H1 (cell line): ENCODE data around the gene FBXW2. TPM values are rescaled to one million over a fixed set of nuclear protein-coding genes. Genes with fewer than 3 reads are reported as not detected.

Experiments
- CTCF ChIA-PET: fragments of 300-600 bp; sonication (Branson Sonifier 250); formaldehyde crosslinking; loops from one replicate; lab custom pipeline; 2021; ENCODE audit not compliant: partially characterized antibody; lab: Charles Lee
- POLR2A ChIA-PET: fragments of 300-600 bp; sonication (Branson Sonifier 250); formaldehyde crosslinking; loops from one replicate; lab custom pipeline; 2021; ENCODE audit warnings: inconsistent platforms; ENCODE audit not compliant: partially characterized antibody; lab: Charles Lee
- DNase-seq, 2 experiments: peaks; one replicate each; pipeline versions ENCODE4 v3.0.0 to v3.0.0-alpha.2; 2010 to 2022; ENCODE audit warnings: low spot score in 2 of 2, low read depth in 1 of 2, mixed read lengths in 1 of 2
- FAIRE-seq: peaks from 2 replicates; lab custom pipeline; 2011; peaks lifted over from hg19 to GRCh38; lab: Jason Lieb, UNC
- H2AFZ ChIP-seq: 2 replicates; pipeline ENCODE4 v1.8.1; 2012; ENCODE audit warnings: low read length, inconsistent platforms
- H2AK5ac ChIP-seq: 2 replicates; pipeline ENCODE4 v1.6.1; 2013; ENCODE audit warnings: low read depth, low read length
- H2BK120ac ChIP-seq: replicated peaks from 2 replicates; pipeline ENCODE3; 2013; ENCODE audit warnings: low read depth, low read length, inconsistent platforms
- H2BK12ac ChIP-seq: 2 replicates; pipeline ENCODE4 v1.6.1; 2013; ENCODE audit warnings: low read depth, low read length
- H2BK15ac ChIP-seq: 2 replicates; pipeline ENCODE4 v1.6.1; 2013; ENCODE audit warnings: low read length
- H2BK20ac ChIP-seq: 2 replicates; pipeline ENCODE4 v1.6.1; 2013; ENCODE audit warnings: low read length
- H2BK5ac ChIP-seq: 2 replicates; pipeline ENCODE4 v1.6.1; 2013; ENCODE audit warnings: low read depth, low read length
- H3K14ac ChIP-seq: 2 replicates; pipeline ENCODE4 v1.6.1; 2013; ENCODE audit warnings: inconsistent platforms; ENCODE audit not compliant: insufficient read length
- H3K18ac ChIP-seq: 2 replicates; pipeline ENCODE4 v1.6.1; 2013; ENCODE audit warnings: low read length; ENCODE audit errors: extremely low read depth
- H3K23ac ChIP-seq: 2 replicates; pipeline ENCODE4 v1.6.1; 2013; ENCODE audit warnings: inconsistent platforms; ENCODE audit not compliant: insufficient read length
- H3K23me2 ChIP-seq: 2 replicates; pipeline ENCODE4 v1.6.1; 2013; ENCODE audit warnings: low read depth, low read length
- H3K27ac ChIP-seq: 2 replicates; pipeline ENCODE4 v1.6.1; 2011; ENCODE audit warnings: low read depth, low read length, inconsistent platforms
- H3K27me3 ChIP-seq, 4 experiments: replicated peaks in 1 of 4; 1 replicate in 1 of 4; 2 replicates in 3 of 4; pipeline versions ENCODE4 v1.6.1 to v1.8.1; 2011 to 2013; ENCODE audit warnings: low read length in 3 of 4, mild to moderate bottlenecking in 3 of 4, inconsistent platforms in 2 of 4, mixed read lengths in 2 of 4, moderate library complexity in 1 of 4; ENCODE audit not compliant: control insufficient read depth in 3 of 4, insufficient read depth in 3 of 4; ENCODE audit errors: extremely low read depth in 1 of 4
- H3K36me3 ChIP-seq, 4 experiments: 2 replicates each; pipeline versions ENCODE4 v1.6.1 to v1.8.1; 2011 to 2013; ENCODE audit warnings: mild to moderate bottlenecking in 4 of 4, low read length in 3 of 4, moderate library complexity in 2 of 4, control low read depth in 1 of 4, inconsistent platforms in 1 of 4; ENCODE audit not compliant: insufficient read depth in 4 of 4, control insufficient read depth in 2 of 4
- H3K4ac ChIP-seq: replicated peaks from 2 replicates; pipeline ENCODE3; 2013; ENCODE audit warnings: low read length, low read depth, mixed read lengths, inconsistent platforms; ENCODE audit not compliant: insufficient read length
- H3K4me1 ChIP-seq, 4 experiments: replicated peaks in 1 of 4; 1 replicate in 1 of 4; 2 replicates in 3 of 4; pipeline versions ENCODE4 v1.6.1 to v1.8.1; 2011 to 2013; ENCODE audit warnings: low read length in 3 of 4, inconsistent platforms in 2 of 4, mixed read lengths in 1 of 4; ENCODE audit not compliant: insufficient read depth in 4 of 4, control insufficient read depth in 3 of 4
- H3K4me2 ChIP-seq, 2 experiments: 2 replicates each; pipeline versions ENCODE4 v1.6.1 to v1.8.1; 2011 to 2013; ENCODE audit warnings: low read depth in 2 of 2, low read length in 2 of 2, control low read depth in 1 of 2, inconsistent platforms in 1 of 2, mild to moderate bottlenecking in 1 of 2; ENCODE audit not compliant: insufficient read depth in 1 of 2
- H3K4me3 ChIP-seq, 4 experiments: fragments of 200-600, 300-600 bp in 1 of 4; sonication (generic), shearing (Covaris generic), sonication (Bioruptor Twin) in 1 of 4; 2 replicates each; pipeline versions ENCODE4 v1.5.1 to v1.8.1; 2011 to 2016; ENCODE audit warnings: low read length in 4 of 4, low read depth in 3 of 4, control low read depth in 2 of 4, inconsistent platforms in 2 of 4, mild to moderate bottlenecking in 2 of 4, mixed read lengths in 1 of 4, moderate library complexity in 1 of 4; ENCODE audit not compliant: insufficient read depth in 2 of 4; ENCODE audit errors: extremely low read depth in 1 of 4
- H3K56ac ChIP-seq: replicated peaks from 2 replicates; pipeline ENCODE3; 2013; ENCODE audit warnings: low read depth, mild to moderate bottlenecking, mixed read lengths, low read length, inconsistent platforms; ENCODE audit not compliant: insufficient read length
- H3K79me1 ChIP-seq: 2 replicates; pipeline ENCODE4 v1.6.1; 2013; ENCODE audit warnings: low read depth, low read length, control low read depth
- H3K79me2 ChIP-seq, 2 experiments: 2 replicates each; pipeline versions ENCODE4 v1.6.1 to v1.8.1; 2012 to 2013; ENCODE audit warnings: low read length in 2 of 2, mild to moderate bottlenecking in 2 of 2, inconsistent platforms in 1 of 2; ENCODE audit not compliant: insufficient read depth in 2 of 2, control insufficient read depth in 1 of 2
- H3K9ac ChIP-seq, 4 experiments: replicated peaks in 1 of 4; 1 replicate in 1 of 4; 2 replicates in 3 of 4; pipeline versions ENCODE4 v1.6.1 to v1.8.1; 2011 to 2013; ENCODE audit warnings: low read depth in 3 of 4, low read length in 3 of 4, control low read depth in 2 of 4, mild to moderate bottlenecking in 2 of 4, moderate library complexity in 2 of 4, inconsistent platforms in 1 of 4; ENCODE audit errors: extremely low read depth in 1 of 4
- H3K9me3 ChIP-seq, 2 experiments: 2 replicates each; pipeline versions ENCODE4 v1.6.1 to v1.8.1; 2012 to 2013; ENCODE audit warnings: mild to moderate bottlenecking in 2 of 2, moderate library complexity in 2 of 2, control low read depth in 1 of 2, inconsistent platforms in 1 of 2, low read depth in 1 of 2, low read length in 1 of 2, mixed read lengths in 1 of 2; ENCODE audit not compliant: insufficient read depth in 2 of 2
- H4K20me1 ChIP-seq, 2 experiments: replicated peaks in 1 of 2; 2 replicates each; pipeline versions ENCODE3 to v1.8.1; 2011 to 2013; ENCODE audit warnings: inconsistent platforms in 2 of 2, low read length in 2 of 2, mild to moderate bottlenecking in 1 of 2; ENCODE audit not compliant: insufficient read depth in 2 of 2, control insufficient read depth in 1 of 2
- H4K5ac ChIP-seq: 2 replicates; pipeline ENCODE4 v1.6.1; 2013; ENCODE audit warnings: low read length, low read depth, mixed read lengths, inconsistent platforms; ENCODE audit not compliant: insufficient read length
- H4K8ac ChIP-seq: 2 replicates; pipeline ENCODE4 v1.8.0; 2013; ENCODE audit warnings: mild to moderate bottlenecking, moderate library complexity, low read length, inconsistent platforms; ENCODE audit not compliant: insufficient read depth; ENCODE audit errors: extremely low read depth
- H4K91ac ChIP-seq: replicated peaks from 2 replicates; pipeline ENCODE3; 2013; ENCODE audit warnings: low read length, mixed read lengths, inconsistent platforms; ENCODE audit not compliant: insufficient read length
- BRCA1 ChIP-seq: IDR thresholded peaks from 2 replicates; pipeline ENCODE4 v1.6.1; 2012; ENCODE audit warnings: low read depth, low read length, improper control_type of control experiment
- EP300 ChIP-seq, 2 experiments: IDR thresholded peaks; 1 replicate in 1 of 2; 2 replicates in 1 of 2; pipeline ENCODE4 v1.6.1; 2011 to 2012; ENCODE audit warnings: low read depth in 2 of 2, low read length in 2 of 2, mild to moderate bottlenecking in 2 of 2, borderline replicate concordance in 1 of 2, inconsistent platforms in 1 of 2, moderate library complexity in 1 of 2
- HDAC2 ChIP-seq, 2 experiments: fragments of 300-600 bp in 1 of 2; sonication (generic) in 1 of 2; IDR thresholded peaks; 2 replicates each; pipeline ENCODE4 v1.6.1; 2011 to 2012; ENCODE audit warnings: low read depth in 2 of 2, low read length in 2 of 2, mild to moderate bottlenecking in 2 of 2, moderate library complexity in 2 of 2, borderline replicate concordance in 1 of 2, inconsistent platforms in 1 of 2
- JUN ChIP-seq: IDR thresholded peaks from 2 replicates; pipeline ENCODE4 v1.6.1; 2011; ENCODE audit warnings: low read depth, mild to moderate bottlenecking, improper control_type of control experiment, low read length
- MAFK ChIP-seq: IDR thresholded peaks from 2 replicates; pipeline ENCODE4 v1.6.1; 2012; ENCODE audit warnings: low read depth, mild to moderate bottlenecking, improper control_type of control experiment, low read length
- NANOG ChIP-seq: IDR thresholded peaks from 2 replicates; pipeline ENCODE4 v1.6.1; 2011; ENCODE audit warnings: low read length, low read depth, mild to moderate bottlenecking, inconsistent platforms; ENCODE audit not compliant: insufficient read depth, poor library complexity, severe bottlenecking
- PHF8 ChIP-seq: fragments of 200-600 bp; sonication (generic); conservative IDR thresholded peaks from 2 replicates; pipeline ENCODE4 v1.7.1; 2012; ENCODE audit warnings: low read depth, mild to moderate bottlenecking, inconsistent platforms, low read length, moderate library complexity
- POLR2A ChIP-seq, 2 experiments: IDR thresholded peaks; 1 replicate in 1 of 2; 2 replicates in 1 of 2; pipeline ENCODE4 v1.6.1; 2011; ENCODE audit warnings: low read depth in 2 of 2, low read length in 2 of 2, mild to moderate bottlenecking in 2 of 2; ENCODE audit errors: control extremely low read depth in 1 of 2
- RNF2 ChIP-seq: fragments of 200-900, 300-1000 bp; sonication (generic); IDR thresholded peaks from 2 replicates; pipeline ENCODE4 v1.7.1; 2016; ENCODE audit warnings: borderline replicate concordance, low read depth, mild to moderate bottlenecking, antibody characterized with exemption, low read length; ENCODE audit not compliant: poor library complexity, severe bottlenecking; ENCODE audit errors: missing control alignments
- RXRA ChIP-seq: IDR thresholded peaks from 2 replicates; pipeline ENCODE4 v1.6.1; 2011; ENCODE audit warnings: low read depth, mild to moderate bottlenecking, low read length, moderate library complexity; ENCODE audit not compliant: insufficient read depth
- SIX5 ChIP-seq: IDR thresholded peaks from 2 replicates; pipeline ENCODE4 v1.6.1; 2011; ENCODE audit warnings: mild to moderate bottlenecking, low read depth, low read length
- ZNF274 ChIP-seq: IDR thresholded peaks from 2 replicates; pipeline ENCODE4 v1.7.0; 2012; ENCODE audit warnings: low read length, borderline replicate concordance; ENCODE audit errors: extremely low read depth
- whole genome bisulfite sequencing, 2 experiments: shearing (Covaris generic) in 1 of 2; methylation state at CpG; one replicate each; pipeline versions ENCODE4 v1.1.6 to v1.1.7; 2013 to 2015; ENCODE audit warnings: low lambda C conversion rate in 2 of 2, mixed read lengths in 2 of 2, inconsistent platforms in 1 of 2, low coverage in 1 of 2, missing lambda C conversion rate in 1 of 2; ENCODE audit not compliant: insufficient replicate concordance in 2 of 2, insufficient coverage in 1 of 2, insufficient read length in 1 of 2; ENCODE audit errors: extremely low coverage in 1 of 2, missing lambda C conversion rate in 1 of 2; 5-methylcytosine and 5-hydroxymethylcytosine counted together
- polyA plus RNA-seq, 7 experiments: library from polyadenylated mRNA; depleted of rRNA in 3 of 7; stranded (reverse) in 5 of 7; unstranded in 2 of 7; fragments of >200 nt in 5 of 7; fragments of 200-250 nt in 2 of 7; gene quantifications; 1 replicate in 5 of 7; 2 replicates in 1 of 7; 4 replicates in 1 of 7; pipeline versions ENCODE4 v1.2.1 to v1.2.3, GENCODE V29; 2011 to 2013; ENCODE audit warnings: missing spikeins in 2 of 7, mixed read lengths in 2 of 7
- total RNA-seq: library from RNA; stranded (reverse); fragmentation: NEBNext Ultra II Directional; extraction: Animal tissue kit (Norgen Biotek cat#: 25700); gene quantifications from 2 replicates; pipeline ENCODE4 v1.2.1, GENCODE V29; 2021

The FBXW2 gene
- total and polyA plus RNA-seq, 2 of the 8 experiments (the other 6 are each of a cell fraction or from before 2014, with no cell fraction given), result 19.2 to 65.3 TPM

DNA sequence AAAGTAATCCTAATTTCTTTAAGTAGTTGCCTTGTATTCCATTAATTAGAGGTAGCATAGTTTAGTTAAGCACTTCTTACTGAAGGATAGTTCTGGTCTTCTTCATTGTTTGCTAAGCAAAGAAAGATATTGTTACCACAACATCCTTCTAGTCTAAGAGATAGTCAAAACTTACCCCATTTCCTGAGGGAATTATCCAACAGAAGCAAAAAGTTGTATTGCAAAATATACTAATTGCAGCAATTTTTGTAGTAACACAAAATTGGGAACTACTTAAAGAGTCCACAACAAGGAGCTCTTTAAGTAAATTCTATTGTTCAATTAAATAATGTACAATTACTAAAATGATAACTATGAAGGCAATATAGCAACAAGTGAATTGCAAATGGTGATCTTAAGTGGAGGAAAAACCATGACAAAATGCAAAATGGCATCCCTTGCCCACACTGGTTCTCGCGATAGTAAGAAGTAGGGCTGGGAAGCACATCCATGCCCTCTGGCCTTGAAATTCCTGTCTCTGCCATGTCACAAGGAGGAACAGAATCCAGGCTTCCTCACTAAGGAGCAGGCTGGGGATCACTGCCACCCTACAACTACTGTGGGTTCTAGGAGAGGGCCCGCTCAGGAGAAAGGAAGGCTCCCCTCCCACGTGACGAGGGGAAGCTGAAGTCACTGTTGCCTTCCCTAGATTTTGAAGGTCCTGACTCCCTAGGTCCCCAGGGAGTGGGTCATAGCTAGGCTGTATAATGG is 55.6 kb downstream of the FBXW2 start:
- Histone ChIP-seq H3K23ac (no peak overlapping the region), H2BK20ac (no peak overlapping the region), H3K14ac (no peak overlapping the region), H4K91ac (no peak overlapping the region), H2AFZ (no peak overlapping the region), H3K4me2 (no peak overlapping the region), H2BK120ac (no peak overlapping the region), H3K4ac (no peak overlapping the region), H3K4me1 (no peaks in the 10 kb centered on the region; a peak in 2 of 7 replicates), H4K8ac (no peak overlapping the region), H3K9me3 (no peaks in the 10 kb centered on the region), H3K27ac (no peak overlapping the region), H2BK5ac (no peak overlapping the region), H3K56ac (no peak overlapping the region), H3K36me3 (no peaks in the 10 kb centered on the region), H3K79me1 (no peaks in the 10 kb centered on the region), H3K4me3 (no peak overlapping the region), H3K18ac (no peak overlapping the region), H3K9ac (no peak overlapping the region), H2AK5ac (no peak overlapping the region), H3K79me2 (no peaks in the 10 kb centered on the region), H2BK12ac (no peak overlapping the region), H3K23me2 (no peaks in the 10 kb centered on the region), H4K20me1 (no peaks in the 10 kb centered on the region), H3K27me3 (no peaks in the 10 kb centered on the region), H2BK15ac (0 out of 2 replicates have a peak overlapping the region, but pooled peaks have one; percentile 11), H4K5ac (no peak overlapping the region)
- WGBS, 2 experiments, result 94% methylated on average over 5 of the region's 5 CpGs; no CpG with 5 or more reads in 1 of the 2 experiments
- ChIA-PET CTCF (interaction anchor here (0.7 to 1.5 kb wide), 3 partner anchors 13 to 22 kb away, joined by 3 to 6 read pairs (median 4); no protein-coding TSS in a partner anchor), POLR2A (no interaction called here)
- DNase-seq (no peak), FAIRE-seq (no peak)
- TF ChIP-seq POLR2A (IDR thresholded peaks at IDR 0.05; ENCODE audit: control extremely low read depth in 1 of 2, low read depth in 2 of 2, low read length in 2 of 2) (no peak), RNF2 (no peak), RXRA (no peak), BRCA1 (no peak), ZNF274 (no peak), SIX5 (no peak), PHF8 (no peak), HDAC2 (IDR thresholded peaks at IDR 0.05; ENCODE audit: borderline replicate concordance in 1 of 2, low read depth in 2 of 2, low read length in 2 of 2) (no peak), NANOG (no peak), EP300 (IDR thresholded peaks at IDR 0.05; ENCODE audit: borderline replicate concordance in 1 of 2, low read depth in 2 of 2, low read length in 2 of 2) (no peak), JUN (no peak), MAFK (no peak)
